Cardiac muscle cell (in vitro differentiated cells and primary cell): ENCODE results near the gene G3BP1. TPM values are rescaled to one million over a fixed set of nuclear protein-coding genes. Genes with fewer than 3 reads are reported as not detected.

Source experiments
- DNase-seq, 2 donors: peaks; one replicate each; pipeline versions ENCODE4 v3.0.0 to v3.0.0-alpha.2; 2010 to 2017; ENCODE audit warnings: low read depth in 1 of 2, low spot score in 1 of 2
- H3K27ac ChIP-seq: fragments of 200-600 bp; sonication (generic); 2 replicates; pipeline ENCODE4 v1.5.1; 2016
- H3K27me3 ChIP-seq: fragments of 200-600 bp; sonication (generic); 2 replicates; pipeline ENCODE4 v1.6.0; 2016; ENCODE audit warnings: control low read depth
- H3K36me3 ChIP-seq: fragments of 200-600 bp; sonication (generic); 2 replicates; pipeline ENCODE4 v1.5.1; 2016; ENCODE audit warnings: control low read depth
- H3K4me1 ChIP-seq: fragments of 200-600 bp; sonication (generic); 2 replicates; pipeline ENCODE4 v1.8.1; 2017; ENCODE audit warnings: low read depth, mild to moderate bottlenecking, mixed run types
- H3K4me3 ChIP-seq: fragments of 200-600 bp; sonication (generic); 2 replicates; pipeline ENCODE4 v1.5.1; 2016; ENCODE audit warnings: mild to moderate bottlenecking
- H3K9me3 ChIP-seq: fragments of 200-600 bp; sonication (generic); 2 replicates; pipeline ENCODE4 v1.5.1; 2017; ENCODE audit warnings: low read depth, mild to moderate bottlenecking, control low read depth
- CTCF ChIP-seq: IDR thresholded peaks from 2 replicates; pipeline ENCODE4 v1.5.1; 2012; ENCODE audit warnings: low read depth, mild to moderate bottlenecking, low read length
- polyA plus RNA-seq: library from polyadenylated mRNA; unstranded; fragments of >200 nt; fragmentation: Nextera tagmentation; extraction: Ambion mirVana; gene quantifications from 2 replicates; pipeline ENCODE4 v1.2.1, GENCODE V29; 2016
- total RNA-seq: library from RNA; depleted of rRNA; stranded (reverse); fragments of >200 nt; gene quantifications from 2 replicates; pipeline ENCODE4 v1.2.3, GENCODE V29; 2016

G3BP1 gene
- total and polyA plus RNA-seq, 2 experiments from 2014 or later, result 97.0 to 105 TPM

- Histone ChIP-seq H3K4me1 (no peaks in the 10 kb centered on the region), H3K36me3 (peaks cover 91% of the 10 kb centered on the region), H3K27me3 (no peaks in the 10 kb centered on the region), H3K4me3 (no peak overlapping the region), H3K9me3 (no peaks in the 10 kb centered on the region), H3K27ac (no peak overlapping the region)
- TF ChIP-seq CTCF, result no peak
- DNase-seq, result no peak
Observed at GRCh38 chr5:151800532-151800931, 28.8 kb downstream of the G3BP1 start.

DNA sequence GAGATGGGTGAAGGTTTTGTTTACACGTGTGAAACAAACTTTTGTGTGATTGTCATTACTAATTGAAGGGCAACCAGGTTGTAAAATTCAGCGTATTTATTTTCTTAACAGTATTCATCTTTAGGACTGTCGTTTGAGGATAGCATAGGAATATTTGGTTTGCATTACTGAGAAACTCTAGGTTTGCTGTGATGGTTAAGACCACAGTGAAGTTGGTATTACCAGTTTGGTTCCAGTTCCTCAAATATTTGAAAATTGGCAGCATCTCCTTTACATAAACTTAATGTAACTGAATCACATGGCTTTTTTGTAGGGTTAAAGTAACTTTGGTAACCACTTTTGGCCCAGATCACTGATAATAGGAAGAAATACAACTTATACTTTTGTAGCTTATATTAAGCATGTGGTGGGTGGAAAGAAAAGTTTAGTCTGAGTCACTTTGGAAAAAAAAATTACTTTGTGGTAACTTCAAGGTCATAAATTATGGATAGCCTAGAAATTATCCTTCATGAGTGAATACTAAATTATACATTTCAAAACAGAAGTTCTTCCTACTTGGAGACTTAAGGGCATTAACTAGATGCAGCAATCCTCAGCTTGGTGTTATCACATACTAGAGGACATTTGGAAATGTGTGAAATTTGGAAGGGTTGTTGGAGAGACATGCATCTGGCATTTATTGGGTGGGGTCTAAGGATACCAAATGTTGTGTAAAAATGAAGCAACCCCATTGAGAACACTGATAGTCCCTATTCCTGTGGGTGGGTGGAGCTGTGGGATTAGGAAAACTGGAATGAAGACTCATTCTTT, 33.9 kb downstream of the G3BP1 start:
- peak in 1 of 2 donors; percentile 83 for DNase-seq
- Histone ChIP-seq H3K27me3 (no peaks in the 10 kb centered on the region), H3K4me1 (no peaks in the 10 kb centered on the region), H3K36me3 (peaks cover 69% of the 10 kb centered on the region), H3K9me3 (no peaks in the 10 kb centered on the region), H3K4me3 (no peak overlapping the region), H3K27ac (no peak overlapping the region)
- no peak for TF ChIP-seq CTCF

DNA sequence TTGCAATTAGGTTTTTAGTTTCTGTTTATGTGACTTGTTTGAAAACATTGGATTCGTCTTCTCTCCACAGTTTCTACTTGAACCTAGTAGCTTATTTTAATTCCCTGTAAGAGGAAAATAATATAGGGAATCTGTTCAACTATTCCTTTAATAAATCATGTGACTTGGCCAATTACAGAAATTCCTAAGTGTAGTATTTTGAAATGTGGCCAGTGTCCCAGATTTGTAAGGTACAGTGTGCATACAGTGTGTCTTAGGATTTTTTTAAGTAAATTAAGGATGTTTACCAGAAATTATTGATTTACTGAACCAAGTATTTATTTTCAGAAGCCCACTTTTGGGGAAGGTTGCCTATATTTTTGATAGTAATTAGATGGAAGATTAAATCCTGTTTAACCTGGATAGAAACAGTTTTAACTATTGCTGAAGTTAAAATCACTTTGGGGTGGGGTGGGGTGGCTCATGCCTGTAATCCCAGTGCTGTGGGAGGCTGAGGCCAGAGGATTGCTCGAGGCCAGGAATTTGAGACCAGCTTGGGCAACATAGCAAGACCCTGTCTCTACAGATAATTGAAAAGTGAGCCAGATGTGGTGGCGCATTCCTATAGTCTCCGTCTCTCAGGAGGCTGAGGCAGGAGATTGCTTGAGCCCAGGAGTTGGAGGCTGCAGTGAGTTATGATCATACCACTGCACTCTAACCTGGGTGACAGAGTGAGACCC, 36.9 kb downstream of the G3BP1 start:
- peaks cover 52% of the 10 kb centered on the region for H3K36me3 ChIP-seq
- H3K4me3 ChIP-seq, result no peak overlapping the region
- H3K4me1 ChIP-seq, result no peaks in the 10 kb centered on the region
- no peaks in the 10 kb centered on the region for H3K9me3 ChIP-seq
- DNase-seq, result peak in 1 of 2 donors; percentile 54
- no peaks in the 10 kb centered on the region for H3K27me3 ChIP-seq
- TF ChIP-seq CTCF, result no peak
- no peak overlapping the region for H3K27ac ChIP-seq

DNA sequence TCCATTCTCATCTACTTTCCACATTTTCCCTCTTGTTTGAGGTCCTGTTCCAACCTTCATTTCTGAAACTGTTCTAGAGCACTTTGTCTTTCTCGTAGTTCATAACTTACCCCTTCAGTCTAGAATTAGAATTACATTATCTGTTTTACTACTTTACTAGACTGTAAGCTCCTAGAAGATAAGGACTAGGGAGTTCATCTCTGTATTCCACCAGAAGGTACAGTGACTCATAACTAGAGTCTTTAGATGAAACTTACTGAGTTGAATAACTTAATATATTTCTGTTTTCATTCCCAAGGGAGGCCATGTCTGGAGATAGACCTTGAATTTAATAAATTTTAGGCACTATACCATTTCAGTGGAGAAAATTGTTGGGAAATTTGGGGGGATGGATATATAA, 38.7 kb downstream of the G3BP1 start:
- no peaks in the 10 kb centered on the region for H3K4me1 ChIP-seq
- no peak overlapping the region for H3K27ac ChIP-seq
- no peaks in the 10 kb centered on the region for H3K9me3 ChIP-seq
- no peak overlapping the region for H3K4me3 ChIP-seq
- H3K27me3 ChIP-seq, result no peaks in the 10 kb centered on the region
- peaks cover 36% of the 10 kb centered on the region for H3K36me3 ChIP-seq
- TF ChIP-seq CTCF, result no peak
- DNase-seq, result peak in 1 of 2 donors; percentile 29

DNA sequence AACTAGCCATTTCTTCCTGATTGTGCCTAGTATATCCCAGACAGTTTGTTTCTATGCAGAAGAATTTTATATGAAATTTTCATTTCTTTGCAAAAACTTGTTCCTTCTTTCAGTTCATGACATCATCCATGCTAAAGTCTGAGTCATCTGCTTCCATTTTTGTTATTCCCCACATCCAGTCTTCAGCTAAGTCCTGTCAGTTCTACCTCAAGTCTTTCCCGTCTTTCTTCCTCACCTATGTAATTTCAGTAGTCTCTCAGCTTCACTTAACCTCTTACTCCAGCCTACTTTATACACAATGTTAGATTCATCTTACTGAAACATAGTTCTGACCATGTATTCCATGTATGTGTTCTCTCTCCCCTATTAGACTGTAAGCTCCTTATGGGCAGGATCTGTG, 39.1 kb downstream of the G3BP1 start:
- Histone ChIP-seq H3K27ac (no peak overlapping the region), H3K4me3 (no peak overlapping the region), H3K4me1 (no peaks in the 10 kb centered on the region), H3K36me3 (peaks cover 31% of the 10 kb centered on the region), H3K9me3 (no peaks in the 10 kb centered on the region), H3K27me3 (no peaks in the 10 kb centered on the region)
- no peak for TF ChIP-seq CTCF
- no peak for DNase-seq
